NCI-H69 (cell line): ENCODE results near the gene DUSP9.
"Not testable (repeated sequence)": the region's sequence is repeated elsewhere in the genome, so short reads cannot be mapped to it uniquely, and the experiment has no call there.

Experiments
- DNase-seq: peaks from one replicate; lab custom pipeline; 2025; lab: John Stamatoyannopoulos, UW

Gene DUSP9

GRCh38 chrX:153691032-153691827 lies 44.2 kb downstream of the DUSP9 start:
- not testable (repeated sequence) for DNase-seq

GRCh38 chrX:153692003-153692402 lies 45.0 kb downstream of the DUSP9 start:
- DNase-seq = no peak

- DNase-seq = no peak
Measured at GRCh38 chrX:153692611-153693156, 45.7 kb downstream of the DUSP9 start.

- no peak for DNase-seq
Measured at GRCh38 chrX:153693216-153694086, 46.4 kb downstream of the DUSP9 start.

- not testable (repeated sequence) for DNase-seq
Measured at GRCh38 chrX:153694256-153694655, 47.3 kb downstream of the DUSP9 start.

- DNase-seq = no peak
Measured at GRCh38 chrX:153694687-153695270, 47.8 kb downstream of the DUSP9 start.

- DNase-seq = no peak
Measured at GRCh38 chrX:153696100-153696499, 49.1 kb downstream of the DUSP9 start.

GRCh38 chrX:153696538-153696937 lies 49.5 kb downstream of the DUSP9 start:
- DNase-seq = not testable (repeated sequence)

- DNase-seq = not testable (repeated sequence)
Measured at GRCh38 chrX:153696986-153697722, 50.2 kb downstream of the DUSP9 start.

- DNase-seq = no peak
Measured at GRCh38 chrX:153697924-153698865, 51.2 kb downstream of the DUSP9 start.

- DNase-seq = not testable (repeated sequence)
Measured at GRCh38 chrX:153699210-153699783, 52.3 kb downstream of the DUSP9 start.

GRCh38 chrX:153699784-153700371 lies 52.9 kb downstream of the DUSP9 start:
- DNase-seq = not testable (repeated sequence)

GRCh38 chrX:153700376-153700945 lies 53.5 kb downstream of the DUSP9 start:
- DNase-seq = no peak
